ENCODE measurements around the gene JAK3. TPM values are rescaled to one million over a fixed set of nuclear protein-coding genes. Genes with fewer than 3 reads are reported as not detected.
A peak's percentile ranks its signal among the peaks of the same experiment; 100 is the strongest.

JAK3 gene
- total RNA-seq, 1 donor from 2014 or later: 1.6 TPM

DNA sequence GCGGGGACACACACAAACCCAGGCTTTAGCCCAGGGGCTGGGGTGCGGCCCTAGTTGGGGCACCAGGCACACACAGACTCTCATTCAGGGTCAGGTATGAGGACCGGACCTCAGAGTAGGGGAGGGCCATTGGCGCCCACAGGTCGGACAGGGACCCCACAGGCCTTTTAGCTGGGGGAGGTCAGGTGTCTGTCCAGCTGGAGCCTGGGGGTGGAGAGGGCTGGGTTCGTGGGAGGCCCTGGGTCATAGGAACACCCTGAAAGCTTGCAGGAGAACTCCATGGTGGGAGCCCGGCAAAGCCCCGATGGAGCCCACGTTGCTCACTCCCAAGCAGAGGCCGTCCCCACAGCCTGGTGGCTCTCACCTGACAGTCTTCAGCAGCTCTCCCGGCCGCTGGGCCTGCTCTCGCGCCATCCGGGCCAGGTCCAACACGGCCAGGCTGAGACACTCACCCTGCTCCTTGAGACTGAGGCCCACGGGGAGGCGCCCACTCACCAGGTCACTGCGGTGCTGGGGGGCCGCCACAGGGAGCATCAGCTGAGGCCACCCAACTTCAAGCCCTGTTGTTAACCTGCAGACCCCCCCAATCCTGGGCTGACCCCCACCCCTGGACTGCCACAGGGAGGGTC, 5.0 kb downstream of the JAK3 start:
- Mint-ChIP-seq H3K36me3 (ENCODE audit: unreplicated experiment) (no peaks in the 10 kb centered on the region), H3K4me1 (ENCODE audit: unreplicated experiment) (peaks cover 11% of the 10 kb centered on the region), H3K27me3 (ENCODE audit: unreplicated experiment) (peaks cover 10% of the 10 kb centered on the region), H3K27ac (ENCODE audit: unreplicated experiment) (no peak overlapping the region), H3K9me3 (ENCODE audit: unreplicated experiment) (no peaks in the 10 kb centered on the region), H3K4me3 (ENCODE audit: unreplicated experiment) (peak overlapping the region; percentile 45)
- TF ChIP-seq, protein P1, sequence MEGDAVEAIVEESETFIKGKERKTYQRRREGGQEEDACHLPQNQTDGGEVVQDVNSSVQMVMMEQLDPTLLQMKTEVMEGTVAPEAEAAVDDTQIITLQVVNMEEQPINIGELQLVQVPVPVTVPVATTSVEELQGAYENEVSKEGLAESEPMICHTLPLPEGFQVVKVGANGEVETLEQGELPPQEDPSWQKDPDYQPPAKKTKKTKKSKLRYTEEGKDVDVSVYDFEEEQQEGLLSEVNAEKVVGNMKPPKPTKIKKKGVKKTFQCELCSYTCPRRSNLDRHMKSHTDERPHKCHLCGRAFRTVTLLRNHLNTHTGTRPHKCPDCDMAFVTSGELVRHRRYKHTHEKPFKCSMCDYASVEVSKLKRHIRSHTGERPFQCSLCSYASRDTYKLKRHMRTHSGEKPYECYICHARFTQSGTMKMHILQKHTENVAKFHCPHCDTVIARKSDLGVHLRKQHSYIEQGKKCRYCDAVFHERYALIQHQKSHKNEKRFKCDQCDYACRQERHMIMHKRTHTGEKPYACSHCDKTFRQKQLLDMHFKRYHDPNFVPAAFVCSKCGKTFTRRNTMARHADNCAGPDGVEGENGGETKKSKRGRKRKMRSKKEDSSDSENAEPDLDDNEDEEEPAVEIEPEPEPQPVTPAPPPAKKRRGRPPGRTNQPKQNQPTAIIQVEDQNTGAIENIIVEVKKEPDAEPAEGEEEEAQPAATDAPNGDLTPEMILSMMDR (IDR thresholded peaks at IDR 0.05): no peak
- no peak for DNase-seq (ENCODE audit: extremely low spot score, unreplicated experiment)

DNA sequence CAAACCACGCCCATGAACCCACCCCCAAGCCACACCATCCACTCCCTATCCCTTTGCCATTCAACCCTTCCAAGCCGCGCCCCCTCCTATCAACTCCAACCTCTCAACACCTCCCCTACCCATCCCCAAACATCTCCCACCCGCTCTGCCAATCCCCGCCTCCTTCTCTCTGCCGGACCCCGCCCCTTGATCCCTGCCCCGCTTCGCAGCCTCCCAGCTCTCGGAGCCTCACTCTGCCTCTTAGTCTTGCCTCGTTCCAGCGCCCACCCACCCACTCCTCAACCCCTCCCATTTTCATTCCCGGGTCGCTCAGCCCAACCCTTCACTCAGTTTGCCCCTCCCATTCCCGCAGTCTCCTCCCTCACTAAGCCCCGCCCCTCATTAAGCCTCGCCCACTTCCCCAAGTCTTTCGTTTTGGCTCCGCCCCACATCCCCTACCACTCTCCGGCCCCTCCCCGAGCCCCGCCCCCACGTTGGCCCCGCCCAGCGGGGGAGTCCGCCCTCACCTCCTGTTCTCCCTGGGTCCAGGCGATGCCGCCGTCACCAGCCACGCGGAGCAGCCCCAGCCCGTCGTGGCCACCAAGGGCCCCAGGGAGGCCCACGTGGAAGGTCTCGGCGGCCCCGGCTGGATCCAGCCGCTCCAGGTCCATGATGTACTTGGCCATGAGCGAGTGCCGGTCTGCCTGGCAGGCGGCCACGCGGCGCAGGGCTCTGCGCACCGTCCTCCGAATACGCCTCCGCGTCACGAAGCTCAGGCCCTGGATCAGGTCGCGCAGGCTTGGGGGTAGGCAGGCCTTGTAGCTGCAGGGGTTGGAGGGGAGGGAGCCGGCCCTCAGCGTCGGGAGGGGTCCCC, 5.7 kb downstream of the JAK3 start:
- Mint-ChIP-seq H3K27me3 (ENCODE audit: unreplicated experiment) (peaks cover 10% of the 10 kb centered on the region), H3K9me3 (ENCODE audit: unreplicated experiment) (no peaks in the 10 kb centered on the region), H3K36me3 (ENCODE audit: unreplicated experiment) (no peaks in the 10 kb centered on the region), H3K4me3 (ENCODE audit: unreplicated experiment) (peak overlapping the region; percentile 69), H3K4me1 (ENCODE audit: unreplicated experiment) (peaks cover 11% of the 10 kb centered on the region), H3K27ac (ENCODE audit: unreplicated experiment) (peak overlapping the region; percentile 27)
- DNase-seq (ENCODE audit: extremely low spot score, unreplicated experiment): peak; percentile 93
- TF ChIP-seq, protein P1 (IDR thresholded peaks at IDR 0.05): no peak

DNA sequence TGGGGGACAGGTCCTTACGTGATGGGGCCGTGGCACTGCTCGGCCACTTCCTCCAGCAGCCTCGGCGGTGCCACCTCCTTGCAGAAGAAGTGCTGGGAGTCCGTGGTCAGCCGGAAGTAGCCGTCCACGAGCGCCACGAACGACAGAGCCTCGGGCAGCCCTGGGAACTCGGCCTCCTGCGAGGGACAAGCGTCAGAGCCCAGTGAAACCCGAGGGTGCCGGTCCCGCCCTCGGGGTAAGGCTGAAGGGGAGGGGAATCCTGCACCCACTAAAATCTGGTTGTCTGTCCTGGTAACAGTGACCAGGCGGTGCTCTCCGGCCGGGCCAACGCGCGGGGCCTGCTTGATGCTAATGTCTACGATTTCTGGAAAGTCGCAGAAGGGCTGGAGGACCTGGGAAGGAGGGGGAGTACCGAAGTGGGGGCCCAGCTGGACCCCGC, 6.4 kb downstream of the JAK3 start:
- peaks cover 10% of the 10 kb centered on the region for H3K27me3 Mint-ChIP-seq (ENCODE audit: unreplicated experiment)
- H3K27ac Mint-ChIP-seq (ENCODE audit: unreplicated experiment): peak overlapping the region; percentile 27
- H3K4me3 Mint-ChIP-seq (ENCODE audit: unreplicated experiment): peak overlapping the region; percentile 69
- peaks cover 11% of the 10 kb centered on the region for H3K4me1 Mint-ChIP-seq (ENCODE audit: unreplicated experiment)
- no peak for DNase-seq (ENCODE audit: extremely low spot score, unreplicated experiment)
- H3K9me3 Mint-ChIP-seq (ENCODE audit: unreplicated experiment): no peaks in the 10 kb centered on the region
- no peaks in the 10 kb centered on the region for H3K36me3 Mint-ChIP-seq (ENCODE audit: unreplicated experiment)
- TF ChIP-seq, protein P1 (IDR thresholded peaks at IDR 0.05): no peak

DNA sequence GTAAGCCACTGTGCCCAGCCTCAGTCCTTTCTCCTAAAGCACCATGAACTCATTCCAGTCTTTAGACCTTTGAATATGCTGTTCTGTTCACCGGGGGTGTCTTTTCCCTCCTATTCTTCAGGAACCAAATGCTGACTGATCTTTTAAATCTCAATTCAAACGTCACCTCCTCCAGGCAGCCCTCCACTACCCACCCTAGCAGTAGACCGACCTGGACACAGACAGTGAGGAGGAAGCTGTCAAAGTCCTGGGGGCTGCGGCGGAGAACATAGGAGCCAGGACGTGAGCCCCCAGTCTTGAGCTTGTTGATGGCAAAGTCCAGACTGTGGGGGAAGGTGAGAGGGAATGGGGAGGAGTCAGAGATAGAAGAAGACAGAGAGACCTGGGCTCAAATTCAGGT, 7.8 kb downstream of the JAK3 start:
- H3K36me3 Mint-ChIP-seq (ENCODE audit: unreplicated experiment): no peaks in the 10 kb centered on the region
- peaks cover 17% of the 10 kb centered on the region for H3K4me1 Mint-ChIP-seq (ENCODE audit: unreplicated experiment)
- H3K4me3 Mint-ChIP-seq (ENCODE audit: unreplicated experiment): no peak overlapping the region
- no peak overlapping the region for H3K27ac Mint-ChIP-seq (ENCODE audit: unreplicated experiment)
- H3K9me3 Mint-ChIP-seq (ENCODE audit: unreplicated experiment): no peaks in the 10 kb centered on the region
- H3K27me3 Mint-ChIP-seq (ENCODE audit: unreplicated experiment): peaks cover 14% of the 10 kb centered on the region
- TF ChIP-seq, protein P1 (IDR thresholded peaks at IDR 0.05): no peak
- no peak for DNase-seq (ENCODE audit: extremely low spot score, unreplicated experiment)

DNA sequence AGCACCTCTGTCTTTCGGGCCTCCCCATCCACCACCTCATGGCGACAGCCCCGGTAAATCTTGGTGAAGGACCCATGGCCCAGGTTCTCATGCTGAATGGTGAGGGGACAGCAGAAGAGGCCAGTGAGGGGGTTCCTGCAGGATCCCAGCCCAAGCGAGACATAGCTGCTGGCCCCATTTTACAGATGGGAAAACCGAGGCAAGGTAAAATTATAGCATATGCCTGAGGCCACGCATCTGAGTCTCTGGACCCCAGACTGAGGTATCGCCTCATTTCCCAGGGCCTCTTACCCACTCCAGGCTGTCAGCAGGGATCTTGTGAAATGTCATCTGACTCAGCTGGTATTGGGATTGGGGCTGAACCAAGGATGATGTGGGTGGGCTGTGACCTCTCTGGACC, 9.8 kb downstream of the JAK3 start:
- H3K27me3 Mint-ChIP-seq (ENCODE audit: unreplicated experiment): peaks cover 14% of the 10 kb centered on the region
- TF ChIP-seq, protein P1 (IDR thresholded peaks at IDR 0.05): no peak
- H3K4me1 Mint-ChIP-seq (ENCODE audit: unreplicated experiment): peaks cover 17% of the 10 kb centered on the region
- no peak for DNase-seq (ENCODE audit: extremely low spot score, unreplicated experiment)
- no peaks in the 10 kb centered on the region for H3K9me3 Mint-ChIP-seq (ENCODE audit: unreplicated experiment)
- no peaks in the 10 kb centered on the region for H3K36me3 Mint-ChIP-seq (ENCODE audit: unreplicated experiment)
- H3K27ac Mint-ChIP-seq (ENCODE audit: unreplicated experiment): no peak overlapping the region
- no peak overlapping the region for H3K4me3 Mint-ChIP-seq (ENCODE audit: unreplicated experiment)

Measured in osteocyte (in vitro differentiated cells).